ENCODE results near the gene SCAMP5. TPM values are rescaled to one million over a fixed set of nuclear protein-coding genes. Genes with fewer than 3 reads are reported as not detected.

The SCAMP5 gene
- total and polyA plus RNA-seq, 2 of the 13 experiments (the other 11 are each of a cell fraction or from before 2014, with no cell fraction given): 34.3 to 49.0 TPM

DNA sequence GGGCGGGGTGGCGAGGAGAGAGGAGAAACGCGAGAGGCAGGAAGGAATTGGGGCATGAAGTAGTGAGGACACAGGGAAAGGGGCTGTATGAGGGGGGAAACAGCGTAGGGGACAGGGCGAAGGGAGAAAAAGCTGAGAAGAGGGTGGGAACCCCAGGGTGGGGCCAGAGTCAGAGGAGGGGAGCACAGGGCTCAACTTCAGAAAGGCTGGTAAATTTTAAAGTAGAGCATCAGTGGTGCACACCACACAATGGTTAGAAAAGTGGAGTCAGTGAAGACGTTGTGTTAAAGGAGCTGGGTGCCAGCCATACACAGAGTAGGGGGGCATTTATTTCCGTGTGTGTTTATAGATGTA, 35.8 kb upstream of the SCAMP5 start:
- Histone ChIP-seq H2AFZ (ENCODE audit: low read length) (no peak overlapping the region), H3K9me3 (ENCODE audit: low read length) (no peaks in the 10 kb centered on the region), H3K27ac (ENCODE audit: extremely low read length, insufficient read depth, low read length) (no peak overlapping the region), H3K27me3 (ENCODE audit: control insufficient read depth in 1 of 2, insufficient read depth in 2 of 2, low read length in 2 of 2) (peaks cover 5 to 67% of the 10 kb centered on the region in 2 experiments; a peak in 4 of 5 replicates), H3K79me2 (ENCODE audit: insufficient read depth, low read length) (no peaks in the 10 kb centered on the region), H3K4me3 (replicated peaks in 1 of 3; ENCODE audit: insufficient read depth in 1 of 3, low read depth in 2 of 3, low read length in 3 of 3) (peak overlapping the region; percentile 56 to 78 (median 63); a peak in 3 of 6 replicates), H3K4me2 (ENCODE audit: low read depth, low read length) (peak overlapping the region; percentile 97; the same call in 1 of the 2 replicates), H3K36me3 (replicated peaks in 1 of 2; ENCODE audit: control insufficient read depth in 1 of 2, insufficient read depth in 2 of 2, low read length in 2 of 2) (no peaks in the 10 kb centered on the region), H3K9ac (ENCODE audit: insufficient read depth, low read depth, low read length) (no peak overlapping the region), H4K20me1 (ENCODE audit: insufficient read depth, low read length) (no peaks in the 10 kb centered on the region), H3K4me1 (ENCODE audit: insufficient read depth, low read length) (peaks cover 21% of the 10 kb centered on the region)
- CTCF ChIA-PET (ENCODE audit: low intra/inter-chr PET ratio, low total read pairs): no interaction called here
- WGBS (ENCODE audit: low lambda C conversion rate): 32% methylated on average over 8 of the region's 8 CpGs
- in situ Hi-C loops (cut with HindIII; ENCODE audit: extremely low pct_ligation_motif_present, low pct_unique_long_range_greater_than_20kb) (loop anchor here (10.0 kb wide), 2 partner anchors 185 to 325 kb away; no protein-coding TSS in a partner anchor), intact Hi-C loops (cut with micrococcal nuclease; ENCODE audit: unreplicated experiment) (no loop called here)
- no TSS peak for BruUV-seq (replicated peaks)
- TF ChIP-seq TAF15 (IDR thresholded peaks at IDR 0.05; ENCODE audit: low read depth, low read length, poor library complexity, severe bottlenecking): no peak
- TF ChIP-seq JUNB (CRISPR knock-in tag; IDR thresholded peaks at IDR 0.05; ENCODE audit: borderline replicate concordance): no peak
- TF ChIP-seq TOE1 (CRISPR knock-in tag; IDR thresholded peaks at IDR 0.05): no peak
- no peak for TF ChIP-seq NFKBIZ (CRISPR knock-in tag; IDR thresholded peaks at IDR 0.05)
- TF ChIP-seq, protein P1, sequence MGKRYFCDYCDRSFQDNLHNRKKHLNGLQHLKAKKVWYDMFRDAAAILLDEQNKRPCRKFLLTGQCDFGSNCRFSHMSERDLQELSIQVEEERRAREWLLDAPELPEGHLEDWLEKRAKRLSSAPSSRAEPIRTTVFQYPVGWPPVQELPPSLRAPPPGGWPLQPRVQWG (CRISPR knock-in tag; IDR thresholded peaks at IDR 0.05; ENCODE audit: borderline replicate concordance, low read depth): no peak
- no peak for TF ChIP-seq ZFP36 (IDR thresholded peaks at IDR 0.05; ENCODE audit: borderline replicate concordance, low read depth, low read length, partially characterized antibody)
- TF ChIP-seq RBM39 (IDR thresholded peaks at IDR 0.05; ENCODE audit: low read depth, low read length, poor library complexity, severe bottlenecking): no peak
- ATAC-seq (no peak), DNase-seq (ENCODE audit: low spot score) (no peak), FAIRE-seq (no peak)
- POLR2A ChIA-PET: interaction anchor here (1.2 kb wide), 1 partner anchor 9 kb away, joined by 3 read pairs; no protein-coding TSS in a partner anchor

DNA sequence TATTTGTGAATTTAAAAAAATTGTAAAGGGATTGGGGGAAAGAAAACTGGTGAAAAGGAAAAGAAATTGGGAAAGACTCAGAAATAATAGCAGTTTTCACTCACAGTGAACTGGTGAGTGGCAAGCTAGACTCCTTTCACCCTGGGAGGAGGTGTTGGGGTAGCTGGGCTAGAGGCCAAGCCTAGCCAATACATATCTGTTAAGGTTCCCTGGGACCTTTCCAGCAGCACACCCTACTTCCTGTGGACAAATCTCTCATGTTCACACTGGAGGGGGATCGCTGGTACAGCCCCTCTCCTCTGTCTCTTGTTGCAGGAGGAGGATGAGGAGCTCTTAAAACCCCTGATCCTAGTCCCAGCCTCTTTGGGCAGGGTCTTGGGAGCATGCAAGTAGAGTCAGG, 35.1 kb upstream of the SCAMP5 start:
- Histone ChIP-seq H3K36me3 (replicated peaks in 1 of 2; ENCODE audit: control insufficient read depth in 1 of 2, insufficient read depth in 2 of 2, low read length in 2 of 2) (no peaks in the 10 kb centered on the region), H3K4me1 (ENCODE audit: insufficient read depth, low read length) (peaks cover 27% of the 10 kb centered on the region), H3K79me2 (ENCODE audit: insufficient read depth, low read length) (no peaks in the 10 kb centered on the region), H3K4me3 (replicated peaks in 1 of 3; ENCODE audit: insufficient read depth in 1 of 3, low read depth in 2 of 3, low read length in 3 of 3) (no peak overlapping the region), H4K20me1 (ENCODE audit: insufficient read depth, low read length) (no peaks in the 10 kb centered on the region), H3K9ac (ENCODE audit: insufficient read depth, low read depth, low read length) (no peak overlapping the region), H3K9me3 (ENCODE audit: low read length) (no peaks in the 10 kb centered on the region), H3K27me3 (ENCODE audit: control insufficient read depth in 1 of 2, insufficient read depth in 2 of 2, low read length in 2 of 2) (peaks cover 5 to 63% of the 10 kb centered on the region in 2 experiments; a peak in 4 of 5 replicates), H2AFZ (ENCODE audit: low read length) (no peak overlapping the region), H3K27ac (ENCODE audit: extremely low read length, insufficient read depth, low read length) (no peak overlapping the region), H3K4me2 (ENCODE audit: low read depth, low read length) (no peak overlapping the region)
- in situ Hi-C loops (cut with HindIII; ENCODE audit: extremely low pct_ligation_motif_present, low pct_unique_long_range_greater_than_20kb) (no loop called here), intact Hi-C loops (cut with micrococcal nuclease; ENCODE audit: unreplicated experiment) (no loop called here)
- no TSS peak for BruUV-seq (replicated peaks)
- DNase-seq (ENCODE audit: low spot score) (no peak), FAIRE-seq (no peak), ATAC-seq (no peak)
- ChIA-PET CTCF (ENCODE audit: low intra/inter-chr PET ratio, low total read pairs) (no interaction called here), POLR2A (interaction anchor here (1.2 kb wide), 1 partner anchor 10 kb away, joined by 3 read pairs; no protein-coding TSS in a partner anchor)
- no CpG with 5 or more reads among the region's 1 CpG for WGBS (ENCODE audit: low lambda C conversion rate)
- TF ChIP-seq ERF (CRISPR knock-in tag; IDR thresholded peaks at IDR 0.05) (no peak), ZNF614 (CRISPR knock-in tag; IDR thresholded peaks at IDR 0.05; ENCODE audit: borderline replicate concordance) (no peak), SRSF4 (IDR thresholded peaks at IDR 0.05; ENCODE audit: low read depth, low read length, poor library complexity, severe bottlenecking) (no peak), ZNF547 (CRISPR knock-in tag; IDR thresholded peaks at IDR 0.05) (no peak), ZNF234 (CRISPR knock-in tag; conservative IDR thresholded peaks at IDR 0.05) (no peak)
- TF ChIP-seq, protein P2, sequence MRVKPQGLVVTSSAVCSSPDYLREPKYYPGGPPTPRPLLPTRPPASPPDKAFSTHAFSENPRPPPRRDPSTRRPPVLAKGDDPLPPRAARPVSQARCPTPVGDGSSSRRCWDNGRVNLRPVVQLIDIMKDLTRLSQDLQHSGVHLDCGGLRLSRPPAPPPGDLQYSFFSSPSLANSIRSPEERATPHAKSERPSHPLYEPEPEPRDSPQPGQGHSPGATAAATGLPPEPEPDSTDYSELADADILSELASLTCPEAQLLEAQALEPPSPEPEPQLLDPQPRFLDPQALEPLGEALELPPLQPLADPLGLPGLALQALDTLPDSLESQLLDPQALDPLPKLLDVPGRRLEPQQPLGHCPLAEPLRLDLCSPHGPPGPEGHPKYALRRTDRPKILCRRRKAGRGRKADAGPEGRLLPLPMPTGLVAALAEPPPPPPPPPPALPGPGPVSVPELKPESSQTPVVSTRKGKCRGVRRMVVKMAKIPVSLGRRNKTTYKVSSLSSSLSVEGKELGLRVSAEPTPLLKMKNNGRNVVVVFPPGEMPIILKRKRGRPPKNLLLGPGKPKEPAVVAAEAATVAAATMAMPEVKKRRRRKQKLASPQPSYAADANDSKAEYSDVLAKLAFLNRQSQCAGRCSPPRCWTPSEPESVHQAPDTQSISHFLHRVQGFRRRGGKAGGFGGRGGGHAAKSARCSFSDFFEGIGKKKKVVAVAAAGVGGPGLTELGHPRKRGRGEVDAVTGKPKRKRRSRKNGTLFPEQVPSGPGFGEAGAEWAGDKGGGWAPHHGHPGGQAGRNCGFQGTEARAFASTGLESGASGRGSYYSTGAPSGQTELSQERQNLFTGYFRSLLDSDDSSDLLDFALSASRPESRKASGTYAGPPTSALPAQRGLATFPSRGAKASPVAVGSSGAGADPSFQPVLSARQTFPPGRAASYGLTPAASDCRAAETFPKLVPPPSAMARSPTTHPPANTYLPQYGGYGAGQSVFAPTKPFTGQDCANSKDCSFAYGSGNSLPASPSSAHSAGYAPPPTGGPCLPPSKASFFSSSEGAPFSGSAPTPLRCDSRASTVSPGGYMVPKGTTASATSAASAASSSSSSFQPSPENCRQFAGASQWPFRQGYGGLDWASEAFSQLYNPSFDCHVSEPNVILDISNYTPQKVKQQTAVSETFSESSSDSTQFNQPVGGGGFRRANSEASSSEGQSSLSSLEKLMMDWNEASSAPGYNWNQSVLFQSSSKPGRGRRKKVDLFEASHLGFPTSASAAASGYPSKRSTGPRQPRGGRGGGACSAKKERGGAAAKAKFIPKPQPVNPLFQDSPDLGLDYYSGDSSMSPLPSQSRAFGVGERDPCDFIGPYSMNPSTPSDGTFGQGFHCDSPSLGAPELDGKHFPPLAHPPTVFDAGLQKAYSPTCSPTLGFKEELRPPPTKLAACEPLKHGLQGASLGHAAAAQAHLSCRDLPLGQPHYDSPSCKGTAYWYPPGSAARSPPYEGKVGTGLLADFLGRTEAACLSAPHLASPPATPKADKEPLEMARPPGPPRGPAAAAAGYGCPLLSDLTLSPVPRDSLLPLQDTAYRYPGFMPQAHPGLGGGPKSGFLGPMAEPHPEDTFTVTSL (CRISPR knock-in tag; IDR thresholded peaks at IDR 0.05; ENCODE audit: borderline replicate concordance): no peak

Data from HepG2 (cell line).